ENCODE measurements around the gene LPCAT4. TPM values are rescaled to one million over a fixed set of nuclear protein-coding genes. Genes with fewer than 3 reads are reported as not detected.

Gene LPCAT4
- total and polyA plus RNA-seq, 2 of the 8 experiments (the other 6 are each of a cell fraction or from before 2014, with no cell fraction given), result 69.3 to 109 TPM

DNA sequence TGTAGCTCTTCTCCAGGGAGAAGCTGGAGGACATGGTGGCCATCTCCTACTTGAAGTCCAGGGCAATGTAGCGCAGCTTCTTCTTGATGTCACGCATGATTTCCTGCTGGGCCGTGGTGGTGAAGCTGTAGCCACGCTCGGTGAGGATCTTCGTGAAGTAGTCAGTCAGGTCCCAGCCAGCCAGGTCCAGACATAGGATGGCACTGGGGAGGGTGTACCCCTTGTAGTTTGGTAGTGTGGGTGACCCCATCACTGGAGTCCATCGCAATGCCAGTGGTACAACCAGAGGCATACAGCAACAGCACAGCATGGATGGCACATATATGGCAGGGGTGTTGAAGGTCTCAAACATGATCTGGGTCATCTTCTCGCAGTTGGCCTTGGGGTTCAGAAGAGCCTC, 7.0 kb upstream of the LPCAT4 start (continued):
- TF ChIP-seq, protein P1, sequence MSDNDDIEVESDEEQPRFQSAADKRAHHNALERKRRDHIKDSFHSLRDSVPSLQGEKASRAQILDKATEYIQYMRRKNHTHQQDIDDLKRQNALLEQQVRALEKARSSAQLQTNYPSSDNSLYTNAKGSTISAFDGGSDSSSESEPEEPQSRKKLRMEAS (IDR thresholded peaks at IDR 0.05), result no peak
- TF ChIP-seq TBP (IDR thresholded peaks at IDR 0.05; ENCODE audit: low read depth, low read length) (no peak), CREB1 (IDR thresholded peaks at IDR 0.05) (no peak), PHF8 (conservative IDR thresholded peaks at IDR 0.05; ENCODE audit: low read depth, low read length) (no peak)

Measured in H1 (cell line).